ENCODE measurements around the gene STK39.
"Not testable (repeated sequence)": the region's sequence is repeated elsewhere in the genome, so short reads cannot be mapped to it uniquely, and the experiment has no call there.

STK39 gene

DNA sequence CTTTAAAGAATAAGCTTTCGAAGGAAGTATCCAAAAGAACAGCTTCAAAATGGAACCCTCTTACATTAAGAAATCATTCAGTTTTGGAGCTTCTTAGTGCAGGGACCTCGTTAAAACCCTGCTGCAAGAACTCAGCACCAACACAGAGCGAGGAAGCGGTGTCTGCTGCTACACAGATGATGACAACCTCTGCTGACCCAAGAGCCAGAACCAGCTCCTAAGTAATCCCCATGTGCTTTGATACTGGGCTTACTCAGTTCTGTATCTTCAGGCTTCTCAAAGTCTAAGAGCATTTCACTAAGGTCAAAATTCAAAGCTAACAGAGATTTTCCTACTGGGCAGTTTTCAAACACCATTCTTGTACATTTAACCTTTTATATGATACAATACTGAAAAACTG is 194.6 kb downstream of the STK39 start:
- no peak for DNase-seq (ENCODE audit: low read depth in 2 of 2, low spot score in 1 of 2)

DNA sequence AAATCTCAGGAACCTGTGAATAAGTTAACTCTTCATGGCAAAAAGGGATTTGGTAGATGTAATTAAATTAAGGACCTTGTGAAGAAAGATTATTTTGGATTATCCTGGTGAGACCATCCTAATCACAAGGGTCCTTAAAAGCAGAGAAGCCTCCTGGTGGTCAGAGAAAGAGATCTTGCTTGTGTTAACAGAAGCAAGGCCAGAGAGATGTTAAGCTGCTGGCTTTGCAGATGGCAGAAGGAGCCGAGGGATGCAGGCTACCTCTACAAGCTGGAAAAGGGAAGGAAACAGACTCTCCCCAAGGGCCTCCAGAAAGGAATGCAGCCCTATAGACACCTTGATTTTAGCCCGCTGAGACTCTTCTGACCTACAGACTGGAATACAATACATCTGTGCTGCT is 197.0 kb downstream of the STK39 start:
- no peak for DNase-seq (ENCODE audit: low read depth in 2 of 2, low spot score in 1 of 2)

DNA sequence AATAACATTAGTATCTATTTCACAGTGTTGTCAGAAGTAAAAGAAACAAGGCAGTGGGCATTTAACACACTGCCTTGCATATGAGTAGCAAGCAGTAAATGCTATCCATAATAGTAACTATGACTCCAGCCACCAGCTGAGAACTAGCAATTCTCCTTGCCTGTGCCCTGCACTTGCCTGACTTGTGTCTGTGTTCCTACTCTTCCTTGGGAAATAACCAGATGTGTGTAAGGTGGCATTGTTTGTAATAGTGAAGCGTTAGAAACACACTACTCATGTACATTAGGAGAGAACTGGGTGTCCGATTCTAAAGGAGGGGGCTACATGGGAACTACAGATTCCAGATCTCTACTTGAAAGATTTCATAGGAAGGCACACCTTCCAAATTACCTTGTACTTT is 197.8 kb downstream of the STK39 start:
- DNase-seq (ENCODE audit: low read depth in 2 of 2, low spot score in 1 of 2): no peak

DNA sequence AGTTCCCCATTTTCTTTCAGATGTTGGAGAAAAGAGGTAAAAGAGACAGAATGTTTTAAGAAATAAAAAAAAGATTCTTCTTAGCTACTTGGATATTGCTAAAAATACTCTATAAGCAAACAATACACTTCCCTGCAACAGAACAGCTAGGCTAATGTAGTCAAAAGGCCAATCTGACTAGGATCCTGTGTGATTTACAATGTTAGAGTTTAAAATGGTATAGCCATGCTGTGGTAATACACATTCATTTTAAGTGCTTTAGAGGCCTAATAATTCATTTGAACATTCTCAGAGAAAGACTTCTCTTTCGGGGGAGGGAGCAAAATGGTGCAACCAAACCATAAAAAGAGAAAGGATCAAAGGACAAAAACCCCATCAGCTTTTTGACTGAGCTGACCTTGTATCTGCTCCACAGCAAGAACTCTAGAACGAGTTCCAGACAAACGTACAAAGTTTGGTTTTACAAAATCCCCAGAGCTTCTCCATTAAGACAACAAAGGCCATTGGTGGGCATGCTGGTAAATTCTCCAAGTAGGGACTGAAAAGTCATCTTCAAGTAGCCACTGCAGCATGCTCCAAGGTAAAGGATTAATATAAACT is 200.2 kb downstream of the STK39 start:
- no peak for DNase-seq (ENCODE audit: low read depth in 2 of 2, low spot score in 1 of 2)

DNA sequence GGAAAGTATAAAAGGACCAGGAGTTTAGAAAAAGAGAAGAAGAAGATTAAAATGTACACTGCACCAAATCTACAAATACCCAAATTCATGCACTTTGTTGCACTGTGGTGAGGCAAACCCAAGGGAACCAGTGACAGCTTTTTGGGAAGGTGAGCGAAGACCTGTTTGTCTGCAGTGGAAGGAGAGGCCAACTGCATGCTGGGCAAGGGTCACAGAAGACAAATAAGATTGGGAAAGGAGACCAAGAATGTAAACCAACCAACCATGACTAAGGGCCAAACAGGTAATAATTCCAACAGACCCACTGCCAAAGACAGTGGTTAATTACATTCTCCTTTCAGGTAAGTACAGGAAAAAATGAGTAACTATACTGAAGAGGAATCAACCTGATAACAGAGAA is 202.8 kb downstream of the STK39 start:
- DNase-seq (ENCODE audit: low read depth in 2 of 2, low spot score in 1 of 2): no peak

DNA sequence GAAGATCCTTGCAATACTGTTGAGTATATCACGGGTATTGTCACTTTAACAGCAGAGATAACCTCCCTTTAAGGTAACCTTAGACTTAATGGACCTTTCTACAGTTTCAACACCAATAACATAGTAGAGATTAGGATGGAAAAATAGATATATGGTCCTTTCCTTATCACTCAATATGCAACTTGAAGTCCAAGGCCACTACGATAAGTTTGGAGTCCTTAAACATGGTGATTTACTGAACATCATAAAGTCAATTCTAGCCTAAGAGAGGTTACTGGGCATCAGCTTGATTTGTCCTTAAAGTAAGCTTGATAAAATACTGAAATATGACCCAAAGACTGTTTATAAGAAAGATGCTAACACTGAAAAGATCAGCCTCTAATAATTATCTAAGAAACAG is 203.2 kb downstream of the STK39 start:
- DNase-seq (ENCODE audit: low read depth in 2 of 2, low spot score in 1 of 2): no peak

DNA sequence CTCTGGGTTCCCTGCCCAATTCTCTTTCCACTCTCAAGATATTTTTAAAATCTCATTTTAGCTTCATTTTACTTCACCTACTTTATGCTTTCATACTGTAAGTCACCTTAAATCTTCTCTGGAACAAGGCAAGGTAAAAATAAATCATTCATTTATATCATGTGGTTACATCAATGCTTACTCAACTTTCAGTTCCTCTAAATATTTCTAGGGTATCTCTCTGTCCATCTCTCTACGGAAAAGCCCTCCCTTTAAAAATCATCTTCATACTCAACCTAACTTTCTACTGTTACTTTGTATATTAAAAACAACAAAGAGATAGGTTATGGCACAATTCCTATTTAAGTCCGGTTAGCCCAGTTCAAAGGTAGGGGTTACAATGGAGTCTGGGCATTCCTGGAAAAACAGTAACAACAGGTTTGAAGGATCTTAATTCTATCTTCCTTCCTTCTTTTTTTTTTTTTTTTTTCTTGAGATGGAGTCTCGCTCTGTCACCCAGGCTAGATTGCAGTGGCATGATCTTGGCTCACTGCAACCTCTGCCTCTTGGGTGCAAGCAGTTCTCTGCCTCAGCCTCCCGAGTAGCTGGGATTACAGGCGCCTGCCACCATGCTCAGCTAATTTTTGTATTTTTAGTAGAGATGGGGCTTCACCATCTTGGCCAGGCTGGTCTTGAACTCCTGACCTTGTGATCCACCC is 205.1 kb downstream of the STK39 start:
- DNase-seq (ENCODE audit: low read depth in 2 of 2, low spot score in 1 of 2): not testable (repeated sequence)

DNA sequence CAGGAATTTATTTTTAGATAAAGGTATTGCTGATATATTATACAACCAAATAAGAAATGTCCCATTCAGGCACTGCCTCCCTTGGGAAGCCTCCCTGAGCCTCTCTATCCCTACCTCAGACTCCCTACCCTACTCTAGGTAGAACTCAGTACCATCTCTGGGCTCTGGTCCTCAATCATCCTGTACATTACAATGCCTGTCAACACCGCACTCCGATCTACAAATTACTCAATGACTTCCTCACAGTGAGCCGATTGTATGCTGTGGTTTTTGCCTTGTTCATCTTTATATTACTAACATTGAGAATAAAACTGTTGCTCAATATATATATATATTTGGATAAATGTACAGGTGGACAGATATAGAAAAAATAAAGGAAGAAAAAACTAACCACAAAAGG is 207.5 kb downstream of the STK39 start:
- no peak for DNase-seq (ENCODE audit: low read depth in 2 of 2, low spot score in 1 of 2)

DNA sequence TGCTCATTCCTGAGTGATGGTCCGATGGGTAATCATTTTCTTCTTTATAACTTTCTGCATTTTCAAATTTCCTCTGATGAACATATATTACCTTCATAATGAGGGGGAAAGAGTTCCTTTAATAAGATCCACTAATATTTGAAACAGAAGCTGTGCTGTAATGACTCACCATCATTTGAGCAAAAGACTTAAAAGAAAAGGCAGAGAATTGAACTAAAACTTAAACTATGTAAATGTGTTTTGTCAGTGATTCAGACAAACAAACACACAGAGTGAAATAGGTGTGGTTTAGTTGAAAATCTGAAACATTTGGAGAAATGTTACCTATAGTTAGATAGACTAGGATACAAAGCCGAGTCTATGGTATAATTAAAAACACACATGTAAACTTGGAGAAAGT is 209.6 kb downstream of the STK39 start:
- no peak for DNase-seq (ENCODE audit: low read depth in 2 of 2, low spot score in 1 of 2)

DNA sequence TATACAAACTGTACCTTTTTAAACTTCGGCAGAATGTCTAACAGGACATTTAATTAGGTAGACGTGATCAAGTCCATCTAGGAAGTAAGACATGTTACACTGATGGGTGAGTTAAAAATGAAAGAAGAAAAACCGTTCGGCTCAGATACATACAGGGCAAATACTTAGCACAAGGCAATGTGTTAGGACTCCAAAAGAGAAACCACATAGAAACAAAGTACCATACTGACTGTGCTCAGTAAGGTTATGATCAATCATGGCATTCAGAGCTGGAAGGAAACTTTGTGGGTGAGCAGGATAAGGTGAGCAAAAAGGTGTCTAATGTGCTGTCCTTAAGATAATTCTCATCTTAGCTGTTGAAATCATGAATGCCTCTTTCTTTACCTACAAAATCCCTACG is 211.9 kb downstream of the STK39 start:
- DNase-seq (ENCODE audit: low read depth in 2 of 2, low spot score in 1 of 2): no peak

DNA sequence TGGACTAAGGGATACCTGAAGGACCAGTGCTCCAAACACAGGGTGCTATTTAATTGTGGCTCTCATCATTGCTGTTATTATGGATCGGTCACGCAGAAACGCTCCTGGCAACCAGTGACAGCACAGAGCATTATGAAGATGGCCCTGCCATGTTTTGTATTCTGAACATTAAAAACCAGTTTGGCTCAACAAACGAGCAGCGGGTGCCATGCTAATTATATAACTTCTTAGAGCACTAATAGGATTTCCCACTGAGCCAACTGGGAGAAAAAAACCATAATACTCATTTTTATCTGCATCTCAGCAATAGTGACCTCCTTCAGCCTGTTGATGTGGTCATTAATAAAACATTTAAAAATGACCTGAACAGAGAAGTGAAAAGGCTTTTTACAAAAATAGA is 212.8 kb downstream of the STK39 start:
- DNase-seq (ENCODE audit: low read depth in 2 of 2, low spot score in 1 of 2): no peak

DNA sequence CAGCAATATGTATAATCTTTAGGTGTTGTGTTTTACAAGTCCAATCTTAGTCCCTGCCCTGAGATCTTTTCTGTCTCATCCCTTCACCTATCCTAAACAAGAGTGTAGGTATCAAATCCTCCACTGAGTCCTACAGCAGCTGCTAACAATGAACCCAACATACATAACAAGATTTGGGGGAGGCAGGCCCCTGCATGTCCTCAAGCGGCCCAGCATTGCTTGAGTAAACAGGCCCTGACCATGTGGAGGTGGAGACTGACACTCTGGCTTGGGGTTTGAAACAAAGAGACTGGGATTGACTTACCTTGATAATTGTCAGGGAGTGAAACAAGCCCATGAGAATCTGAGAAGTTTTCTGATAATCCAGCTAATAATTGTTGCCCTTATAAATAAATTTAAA is 213.4 kb downstream of the STK39 start:
- no peak for DNase-seq (ENCODE audit: low read depth in 2 of 2, low spot score in 1 of 2)

DNA sequence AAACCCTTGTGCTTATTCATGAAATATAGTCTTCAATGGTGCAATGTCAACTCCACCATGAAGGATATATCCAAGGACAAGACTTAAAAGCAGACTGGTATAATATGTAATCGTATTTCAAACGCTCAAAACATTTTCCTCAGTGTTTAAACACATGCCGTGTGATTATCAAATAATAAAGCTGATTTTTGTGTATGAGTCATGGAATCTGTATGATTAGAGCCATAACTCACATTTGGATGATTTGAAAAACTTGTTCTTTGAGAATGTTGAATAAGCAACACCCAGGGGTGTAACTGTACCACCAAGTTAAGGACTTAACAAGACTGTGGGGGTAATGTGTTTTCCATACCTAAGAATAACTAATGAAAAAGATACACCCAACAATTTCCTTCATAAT is 215.3 kb downstream of the STK39 start:
- no peak for DNase-seq (ENCODE audit: low read depth in 2 of 2, low spot score in 1 of 2)

DNA sequence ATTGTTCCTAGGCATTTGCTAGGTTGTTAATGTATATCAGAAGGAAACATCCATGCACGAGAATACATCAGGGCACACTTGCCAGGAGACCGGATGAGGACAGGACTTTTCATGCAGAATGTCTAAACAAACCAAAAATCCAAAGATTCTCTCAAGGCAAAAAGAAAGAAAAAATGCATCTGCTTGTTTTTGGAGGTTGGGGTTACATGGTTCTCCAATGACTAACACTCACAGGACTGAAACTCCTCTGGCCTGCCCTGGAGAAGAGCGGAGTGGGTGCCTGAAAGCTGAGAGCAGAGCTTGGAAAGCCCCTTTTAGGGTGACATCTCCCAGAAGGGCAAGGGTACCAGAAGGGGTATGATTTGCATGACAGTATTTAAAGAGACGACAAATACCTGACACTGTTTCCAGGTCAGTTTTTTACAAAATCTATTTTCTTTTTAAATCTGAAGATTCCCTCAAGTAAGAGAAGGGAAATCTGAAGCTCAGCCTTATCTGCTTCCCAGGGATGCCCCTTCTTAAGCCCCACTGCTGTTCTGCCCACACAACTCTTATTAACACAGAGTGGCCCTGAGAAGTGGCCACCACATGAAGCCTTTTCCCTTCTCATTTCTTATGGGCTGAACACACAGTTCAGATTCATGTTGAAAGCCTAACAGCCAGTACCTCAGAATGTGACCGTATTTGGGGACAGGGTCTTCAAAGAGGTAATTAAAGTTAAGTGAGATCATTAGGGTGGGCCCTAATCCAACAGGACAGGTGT is 216.4 kb downstream of the STK39 start:
- DNase-seq (ENCODE audit: low read depth in 2 of 2, low spot score in 1 of 2): no peak

DNA sequence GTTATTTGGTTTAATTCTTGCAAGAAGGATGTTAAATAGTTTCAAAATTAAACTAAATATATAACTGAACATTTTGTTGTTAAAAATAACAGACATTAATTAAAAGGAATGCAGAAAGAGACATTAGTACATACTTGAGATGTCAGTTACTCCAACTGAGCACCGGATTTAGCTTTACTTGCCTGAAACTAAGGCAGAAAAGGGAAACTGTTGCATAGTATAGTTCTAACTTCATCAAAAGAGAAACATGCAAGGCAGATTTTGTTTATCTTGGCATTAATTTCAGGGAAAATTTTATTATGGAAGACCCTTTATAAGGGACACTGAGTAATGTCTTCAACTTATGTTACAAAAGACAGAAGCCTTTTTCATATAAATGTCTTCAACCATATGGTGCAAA is 218.3 kb downstream of the STK39 start:
- no peak for DNase-seq (ENCODE audit: low read depth in 2 of 2, low spot score in 1 of 2)

DNA sequence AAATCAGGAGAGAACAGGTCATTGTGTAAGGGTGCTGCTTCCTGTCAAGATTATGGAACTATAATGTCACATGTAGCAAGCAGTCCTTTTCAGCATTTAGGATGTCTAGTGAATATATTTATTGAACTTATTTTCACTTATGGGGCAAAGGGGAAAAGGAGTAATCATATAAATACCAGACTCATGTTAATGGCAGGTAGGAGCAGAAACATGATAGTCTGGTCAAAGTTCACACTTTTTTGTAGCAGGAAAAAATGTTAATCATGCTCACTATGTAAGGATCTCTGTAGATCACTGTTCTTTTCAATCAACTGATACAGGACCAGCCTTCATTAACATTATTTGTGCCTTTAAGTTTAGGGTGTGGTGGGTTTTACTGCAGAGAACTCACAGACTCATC is 219.0 kb downstream of the STK39 start:
- no peak for DNase-seq (ENCODE audit: low read depth in 2 of 2, low spot score in 1 of 2)

DNA sequence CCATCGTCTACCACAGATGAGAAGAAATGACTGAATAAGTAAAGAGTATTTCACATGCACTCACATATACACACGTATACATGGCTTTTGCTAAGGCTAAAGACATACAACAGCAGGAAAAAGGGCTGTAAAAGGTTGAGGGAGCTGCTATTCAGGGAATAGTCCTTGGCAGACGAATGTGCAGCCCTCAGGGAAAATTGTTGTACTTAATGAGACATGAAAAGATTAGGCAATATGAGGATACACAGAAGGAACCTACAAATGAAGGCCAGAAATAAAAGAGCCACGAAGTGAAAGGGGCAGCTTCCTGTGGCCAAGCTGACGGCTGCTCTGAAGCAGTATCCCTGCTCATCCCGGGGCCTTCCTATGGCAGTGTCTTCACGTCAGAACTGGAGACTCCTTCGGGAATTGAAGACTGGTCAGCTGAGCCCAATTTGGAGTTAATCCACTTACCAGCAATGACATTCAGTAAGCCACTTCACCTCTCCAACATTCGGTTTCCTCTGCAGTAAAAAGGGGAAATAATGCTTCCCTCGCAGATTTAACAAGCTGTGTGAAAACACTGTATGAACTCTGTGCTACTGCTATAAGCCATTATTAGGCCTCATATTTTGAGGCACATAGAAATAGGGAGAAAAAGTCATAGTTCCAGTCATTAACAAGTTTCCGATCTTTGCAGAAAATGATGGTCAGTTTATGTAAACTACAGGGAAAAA is 221.8 kb downstream of the STK39 start:
- no peak for DNase-seq (ENCODE audit: low read depth in 2 of 2, low spot score in 1 of 2)

DNA sequence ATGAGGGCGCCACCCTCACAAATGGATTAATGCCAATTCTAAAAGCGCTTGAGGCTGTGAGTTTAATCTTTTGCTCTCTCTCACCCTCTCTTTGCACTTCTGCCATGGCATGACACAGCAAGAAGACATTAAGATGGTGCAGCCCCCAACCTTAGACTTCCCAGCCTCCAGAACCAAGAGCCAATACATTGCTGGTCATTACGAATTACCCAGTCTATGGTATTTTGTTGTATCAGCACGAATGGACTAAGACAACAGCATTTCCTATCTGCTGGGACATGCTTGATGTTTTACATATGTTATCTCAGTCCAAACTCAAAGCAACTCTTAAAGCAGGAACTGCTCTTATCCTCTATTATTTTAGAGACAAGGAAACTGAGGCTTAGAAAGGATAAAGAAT is 222.9 kb downstream of the STK39 start:
- no peak for DNase-seq (ENCODE audit: low read depth in 2 of 2, low spot score in 1 of 2)

DNA sequence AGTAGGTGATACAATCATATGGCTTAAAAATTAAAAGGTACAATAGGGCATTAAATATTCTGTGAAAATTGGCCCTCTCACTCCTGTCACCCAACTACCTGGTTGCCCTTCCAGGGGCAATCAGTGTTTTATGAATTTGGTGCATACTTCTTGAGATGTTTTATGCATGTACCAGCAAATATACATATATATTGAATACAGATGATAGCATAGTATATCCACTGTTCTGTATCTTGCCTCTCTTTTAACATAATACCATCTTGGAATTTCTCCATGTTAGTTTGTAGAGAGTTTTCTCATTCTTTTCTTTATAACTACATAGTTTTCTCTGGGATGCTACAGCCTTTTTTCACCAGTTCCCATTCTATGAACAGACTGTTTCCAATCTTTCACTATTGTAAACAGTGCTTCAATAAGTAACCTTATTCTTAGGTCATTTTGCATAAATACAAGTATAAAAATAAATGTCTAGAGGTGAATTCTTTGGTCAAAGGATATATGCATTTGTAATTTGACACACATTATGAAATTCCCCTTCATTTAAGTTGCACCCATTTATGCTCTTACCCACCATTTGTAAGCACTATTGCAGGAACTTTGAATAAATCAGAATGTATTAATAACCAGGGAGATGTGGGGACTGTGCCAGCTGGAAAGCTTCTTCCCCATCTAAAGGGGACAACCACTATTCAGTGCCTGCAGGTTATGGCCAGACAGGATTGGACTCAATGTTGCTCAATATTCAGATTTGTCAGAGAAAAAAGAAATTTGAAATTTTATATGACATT is 225.4 kb downstream of the STK39 start:
- DNase-seq (ENCODE audit: low read depth in 2 of 2, low spot score in 1 of 2): no peak

DNA sequence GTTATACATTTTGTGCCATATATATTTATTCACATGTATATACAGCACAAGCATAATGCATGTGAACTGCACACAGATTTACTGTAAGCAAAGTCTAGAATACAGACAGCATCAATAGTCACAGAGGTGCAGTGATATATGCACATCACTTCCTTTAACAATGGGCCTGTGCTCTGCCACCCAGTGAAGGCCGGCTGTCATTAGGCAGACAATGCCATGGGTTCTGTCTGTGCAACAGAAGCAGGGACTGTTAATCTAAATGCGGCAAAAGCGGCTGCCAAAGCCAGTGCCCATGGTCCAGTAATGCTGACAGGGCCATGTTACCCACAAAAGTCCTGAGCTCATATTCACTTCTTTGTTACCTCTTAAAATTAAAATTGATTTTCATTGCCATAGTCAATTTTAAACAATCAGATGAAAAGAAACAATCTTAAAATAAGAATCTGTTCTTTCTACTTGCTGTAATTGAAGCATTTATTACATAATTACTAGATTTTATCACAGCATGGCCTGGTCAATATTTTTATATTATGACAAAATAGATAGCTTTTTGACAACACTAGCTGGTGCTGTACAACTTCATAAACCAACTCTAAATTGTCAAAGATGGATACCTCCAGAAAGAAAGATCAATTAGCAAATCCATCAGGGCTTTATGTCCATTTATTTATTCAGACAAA is 232.0 kb downstream of the STK39 start:
- no peak for DNase-seq (ENCODE audit: low read depth in 2 of 2, low spot score in 1 of 2)

DNA sequence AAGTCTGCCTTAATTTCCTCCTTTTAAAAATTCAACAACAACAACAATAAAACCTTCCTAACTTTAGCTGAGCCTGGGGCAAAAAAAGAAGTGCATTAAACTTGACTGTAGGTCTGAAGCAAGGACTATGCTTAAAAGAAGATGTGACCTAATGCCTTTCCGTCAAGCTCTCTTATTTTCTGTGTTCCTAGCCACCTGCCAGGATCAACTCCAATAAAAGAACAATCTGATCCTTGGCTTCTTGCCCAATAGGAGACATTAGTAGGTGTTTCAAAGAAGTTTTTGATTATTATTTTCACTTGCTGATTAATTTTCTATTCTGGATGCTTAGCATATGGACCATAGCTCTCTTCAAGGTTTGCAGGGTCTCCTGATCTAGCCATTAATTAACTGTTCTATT is 237.5 kb downstream of the STK39 start:
- DNase-seq (ENCODE audit: low read depth in 2 of 2, low spot score in 1 of 2): no peak
